HCT116 (cell line): ENCODE results near the gene PLEK2. TPM values are rescaled to one million over a fixed set of nuclear protein-coding genes. Genes with fewer than 3 reads are reported as not detected.

ENCODE experiments used
- ATAC-seq: fragments of 200-7000 bp; cut with Tn5 transposase; 2 replicates; pipeline ENCODE4 v1.9.1; 2020; ENCODE audit warnings: mild to moderate bottlenecking, moderate library complexity
- BruUV-seq: library from RNA; stranded (reverse); fragments of 400-500 nt; replicated peaks from 2 replicates; lab custom pipeline; 2021; lab: Mats Ljungman, UMichigan
- CTCF ChIA-PET: fragments of 300-600 bp; sonication (Branson Sonifier 250); formaldehyde crosslinking; loops from one replicate; lab custom pipeline; 2021; ENCODE audit warnings: antibody characterized with exemption; lab: Charles Lee
- POLR2A ChIA-PET: fragments of 300-600, 350-600 bp; sonication (Branson Sonifier 250); formaldehyde crosslinking; loops from one replicate; lab custom pipeline; 2021; ENCODE audit warnings: antibody characterized with exemption; lab: Charles Lee
- RAD21 ChIA-PET, 2 experiments: fragments of 300-600 bp; sonication (Branson Sonifier 250); formaldehyde crosslinking; loops; one replicate each; lab custom pipeline; 2023; ENCODE audit warnings: low total read pairs in 2 of 2; ENCODE audit not compliant: uncharacterized antibody in 2 of 2, unreplicated experiment in 2 of 2, low non-redundant PET in 1 of 2; lab: Charles Lee
- DNase-seq: peaks from one replicate; pipeline ENCODE4 v3.0.0-alpha.2; 2010; ENCODE audit warnings: low read depth, low spot score
- H2AFZ ChIP-seq: fragments of 200-600 bp; shearing (Covaris generic), sonication (generic); 2 replicates; pipeline ENCODE4 v1.6.1; 2017; ENCODE audit warnings: low read depth, mixed run types, mixed read lengths, antibody characterized with exemption, low read length; ENCODE audit not compliant: poor library complexity, severe bottlenecking
- H3K27ac ChIP-seq: 2 replicates; pipeline ENCODE4 v1.5.1; 2012; ENCODE audit warnings: low read depth, low read length
- H3K27me3 ChIP-seq: fragments of 200-600 bp; sonication (generic); 2 replicates; pipeline ENCODE4 v1.6.1; 2016; ENCODE audit warnings: mixed run types, low read length, mixed read lengths; ENCODE audit not compliant: insufficient read depth
- H3K36me3 ChIP-seq, 2 experiments: fragments of 200-500 bp in 1 of 2; fragments of 200-600 bp in 1 of 2; sonication (Bioruptor generic) in 1 of 2; sonication (generic) in 1 of 2; 2 replicates each; pipeline versions ENCODE4 v1.5.1 to v1.6.1; 2014 to 2016; ENCODE audit warnings: low read length in 2 of 2, inconsistent platforms in 1 of 2, mixed read lengths in 1 of 2, mixed run types in 1 of 2; ENCODE audit not compliant: insufficient read depth in 2 of 2, control insufficient read depth in 1 of 2
- H3K4me1 ChIP-seq, 2 experiments: fragments of 200-600 bp in 1 of 2; sonication (generic) in 1 of 2; 2 replicates each; pipeline versions ENCODE4 v1.5.1 to v1.6.1; 2012 to 2017; ENCODE audit warnings: low read length in 2 of 2, inconsistent platforms in 1 of 2, mild to moderate bottlenecking in 1 of 2, mixed read lengths in 1 of 2, mixed run types in 1 of 2, moderate library complexity in 1 of 2; ENCODE audit not compliant: insufficient read depth in 2 of 2, control insufficient read depth in 1 of 2
- H3K4me2 ChIP-seq: fragments of 200-600 bp; sonication (generic); 2 replicates; pipeline ENCODE4 v1.6.1; 2017; ENCODE audit warnings: mixed run types, low read length, mixed read lengths
- H3K4me3 ChIP-seq, 2 experiments: fragments of 200-600 bp in 1 of 2; sonication (generic) in 1 of 2; replicated peaks in 1 of 2; 2 replicates each; pipeline ENCODE4 v1.5.1; 2011 to 2016; ENCODE audit warnings: low read length in 2 of 2, control low read depth in 1 of 2, low read depth in 1 of 2, mild to moderate bottlenecking in 1 of 2, mixed read lengths in 1 of 2, mixed run types in 1 of 2
- H3K79me2 ChIP-seq: fragments of 200-600 bp; sonication (generic); 2 replicates; pipeline ENCODE4 v1.6.1; 2017; ENCODE audit warnings: mild to moderate bottlenecking, mixed run types, low read length, moderate library complexity, mixed read lengths; ENCODE audit not compliant: insufficient read depth
- H3K9ac ChIP-seq: fragments of 200-600 bp; sonication (generic); 2 replicates; pipeline ENCODE4 v1.6.1; 2016; ENCODE audit warnings: low read length, mixed read lengths
- H3K9me2 ChIP-seq: fragments of 200-600 bp; sonication (generic), shearing (Covaris generic); 2 replicates; pipeline ENCODE4 v1.6.1; 2017; ENCODE audit warnings: mixed run types, mild to moderate bottlenecking, moderate library complexity; ENCODE audit not compliant: insufficient read depth
- H3K9me3 ChIP-seq, 2 experiments: fragments of 200-500 bp in 1 of 2; fragments of 200-600 bp in 1 of 2; sonication (Bioruptor generic) in 1 of 2; sonication (generic) in 1 of 2; 2 replicates each; pipeline ENCODE4 v1.6.1; 2014 to 2017; ENCODE audit warnings: low read length in 2 of 2, mixed read lengths in 2 of 2, inconsistent platforms in 1 of 2, low read depth in 1 of 2, mild to moderate bottlenecking in 1 of 2, mixed run types in 1 of 2, moderate library complexity in 1 of 2; ENCODE audit not compliant: control insufficient read depth in 1 of 2, insufficient read depth in 1 of 2
- H4K20me1 ChIP-seq: fragments of 200-600 bp; sonication (generic), shearing (Covaris generic); 2 replicates; pipeline ENCODE4 v1.6.1; 2017; ENCODE audit warnings: mixed run types, mild to moderate bottlenecking, moderate library complexity; ENCODE audit not compliant: insufficient read depth
- CBX3 ChIP-seq: IDR thresholded peaks from 2 replicates; pipeline ENCODE4 v1.6.1; 2012; ENCODE audit warnings: low read depth
- CEBPB ChIP-seq: IDR thresholded peaks from 2 replicates; pipeline ENCODE4 v1.6.1; 2012; ENCODE audit warnings: low read depth
- EZH2 ChIP-seq: fragments of 200-600 bp; sonication (generic); IDR thresholded peaks from 2 replicates; pipeline ENCODE4 v1.6.1; 2017; ENCODE audit warnings: antibody characterized with exemption, mixed run types
- EZH2phosphoT487 ChIP-seq: fragments of 200-600 bp; IDR thresholded peaks from 2 replicates; pipeline ENCODE4 v1.6.1; 2018; ENCODE audit warnings: antibody characterized with exemption, borderline replicate concordance
- JUND ChIP-seq: IDR thresholded peaks from 2 replicates; pipeline ENCODE4 v1.6.1; 2012
- POLR2A ChIP-seq: IDR thresholded peaks from 2 replicates; pipeline ENCODE4 v1.7.0; 2011; ENCODE audit warnings: borderline replicate concordance; ENCODE audit not compliant: insufficient read depth, insufficient read length; ENCODE audit errors: extremely low read depth
- RAD21 ChIP-seq: IDR thresholded peaks from 2 replicates; pipeline ENCODE4 v1.6.1; 2012; ENCODE audit warnings: low read depth, mild to moderate bottlenecking
- SIN3A ChIP-seq: IDR thresholded peaks from 2 replicates; pipeline ENCODE4 v1.6.1; 2012; ENCODE audit warnings: low read depth
- SP1 ChIP-seq: IDR thresholded peaks from 2 replicates; pipeline ENCODE4 v1.6.1; 2012; ENCODE audit warnings: low read depth
- SRF ChIP-seq: IDR thresholded peaks from 2 replicates; pipeline ENCODE4 v1.6.1; 2012; ENCODE audit warnings: low read depth
- TCF7L2 ChIP-seq: IDR thresholded peaks from 2 replicates; pipeline ENCODE4 v1.7.0; 2011; ENCODE audit warnings: borderline replicate concordance, inconsistent platforms; ENCODE audit not compliant: insufficient read depth, insufficient read length; ENCODE audit errors: extremely low read depth
- YY1 ChIP-seq: IDR thresholded peaks from 2 replicates; pipeline ENCODE4 v1.6.1; 2011; ENCODE audit warnings: low read length, low read depth, moderate library complexity, mild to moderate bottlenecking; ENCODE audit not compliant: insufficient replicate concordance; ENCODE audit errors: extremely low read depth
- ZFX ChIP-seq: fragments of 450-650 bp; IDR thresholded peaks from 2 replicates; pipeline ENCODE4 v1.6.1; 2017
- ZNF274 ChIP-seq: fragments of 200-500 bp; sonication (Bioruptor generic); IDR thresholded peaks from 2 replicates; pipeline ENCODE4 v1.6.1; 2014; ENCODE audit warnings: mild to moderate bottlenecking, low read depth, low read length, inconsistent platforms
- intact Hi-C: fragments of 100-400 bp; cut with micrococcal nuclease; formaldehyde crosslinking; loops from 2 replicates; pipeline ENCODE4 v1.10.0; 2022
- total RNA-seq: library from RNA; stranded (reverse); gene quantifications from one replicate; pipeline ENCODE4 v1.2.1, GENCODE V29; 2021; ENCODE audit not compliant: unreplicated experiment
- TF ChIP-seq, protein P1 (sequence below): IDR thresholded peaks from 2 replicates; pipeline ENCODE4 v1.6.1; 2012
- TF ChIP-seq, protein P2 (sequence below): IDR thresholded peaks from 2 replicates; pipeline ENCODE4 v1.6.1; 2011; ENCODE audit warnings: mild to moderate bottlenecking, low read length, moderate library complexity; ENCODE audit not compliant: insufficient replicate concordance; ENCODE audit errors: extremely low read depth
- TF ChIP-seq, protein P3 (sequence below): IDR thresholded peaks from 2 replicates; pipeline ENCODE4 v1.6.1; 2012; ENCODE audit warnings: low read depth

PLEK2 gene
- total RNA-seq, 1 experiment from 2014 or later: 67.6 TPM

DNA sequence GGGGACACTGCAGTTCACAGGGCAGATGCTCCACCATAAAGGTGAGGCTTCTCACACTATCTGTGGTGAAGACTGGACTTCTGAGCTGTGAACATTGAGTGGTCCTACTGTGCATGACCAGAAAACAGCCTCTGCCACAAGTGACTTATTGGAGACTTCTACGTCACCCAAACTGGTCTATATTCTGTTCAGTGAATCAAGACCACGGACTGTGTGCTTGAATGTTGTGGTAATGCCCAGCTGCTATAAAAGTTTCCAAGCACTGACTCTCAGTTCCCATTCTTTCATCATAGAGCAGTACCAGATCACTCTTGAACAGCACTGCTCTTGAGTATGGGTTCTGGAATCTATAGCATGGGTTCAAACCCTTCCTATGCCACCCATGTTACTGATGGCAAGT, 4.8 kb upstream of the PLEK2 start:
- Histone ChIP-seq H3K4me1 (peaks cover 36 to 55% of the 10 kb centered on the region in 2 experiments), H3K4me2 (no peak overlapping the region)

More for the DNA sequence above, 4.8 kb upstream of the PLEK2 start:
- H3K9me3 ChIP-seq: no peaks in the 10 kb centered on the region
- H4K20me1 ChIP-seq: no peaks in the 10 kb centered on the region
- H3K9ac ChIP-seq: no peak overlapping the region
- no peaks in the 10 kb centered on the region for H3K27me3 ChIP-seq
- no peak for ATAC-seq
- H2AFZ ChIP-seq: no peak overlapping the region
- CTCF ChIA-PET: interaction anchor here (1.2 to 3.8 kb wide), 2 partner anchors 11 to 250 kb away, joined by 3 to 19 read pairs; no protein-coding TSS in a partner anchor
- H3K79me2 ChIP-seq: no peaks in the 10 kb centered on the region; the same call in 1 of the 2 replicates
- TF ChIP-seq POLR2A (no peak), EZH2 (no peak), SIN3A (no peak), TCF7L2 (no peak), CEBPB (no peak), SP1 (no peak), CBX3 (no peak), SRF (no peak), EZH2phosphoT487 (no peak), RAD21 (no peak), ZNF274 (no peak), JUND (no peak), ZFX (no peak), YY1 (no peak)
- TF ChIP-seq, protein P1, sequence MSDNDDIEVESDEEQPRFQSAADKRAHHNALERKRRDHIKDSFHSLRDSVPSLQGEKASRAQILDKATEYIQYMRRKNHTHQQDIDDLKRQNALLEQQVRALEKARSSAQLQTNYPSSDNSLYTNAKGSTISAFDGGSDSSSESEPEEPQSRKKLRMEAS: no peak
- TF ChIP-seq, protein P2, sequence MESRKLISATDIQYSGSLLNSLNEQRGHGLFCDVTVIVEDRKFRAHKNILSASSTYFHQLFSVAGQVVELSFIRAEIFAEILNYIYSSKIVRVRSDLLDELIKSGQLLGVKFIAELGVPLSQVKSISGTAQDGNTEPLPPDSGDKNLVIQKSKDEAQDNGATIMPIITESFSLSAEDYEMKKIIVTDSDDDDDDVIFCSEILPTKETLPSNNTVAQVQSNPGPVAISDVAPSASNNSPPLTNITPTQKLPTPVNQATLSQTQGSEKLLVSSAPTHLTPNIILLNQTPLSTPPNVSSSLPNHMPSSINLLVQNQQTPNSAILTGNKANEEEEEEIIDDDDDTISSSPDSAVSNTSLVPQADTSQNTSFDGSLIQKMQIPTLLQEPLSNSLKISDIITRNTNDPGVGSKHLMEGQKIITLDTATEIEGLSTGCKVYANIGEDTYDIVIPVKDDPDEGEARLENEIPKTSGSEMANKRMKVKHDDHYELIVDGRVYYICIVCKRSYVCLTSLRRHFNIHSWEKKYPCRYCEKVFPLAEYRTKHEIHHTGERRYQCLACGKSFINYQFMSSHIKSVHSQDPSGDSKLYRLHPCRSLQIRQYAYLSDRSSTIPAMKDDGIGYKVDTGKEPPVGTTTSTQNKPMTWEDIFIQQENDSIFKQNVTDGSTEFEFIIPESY: no peak
- TF ChIP-seq, protein P3, sequence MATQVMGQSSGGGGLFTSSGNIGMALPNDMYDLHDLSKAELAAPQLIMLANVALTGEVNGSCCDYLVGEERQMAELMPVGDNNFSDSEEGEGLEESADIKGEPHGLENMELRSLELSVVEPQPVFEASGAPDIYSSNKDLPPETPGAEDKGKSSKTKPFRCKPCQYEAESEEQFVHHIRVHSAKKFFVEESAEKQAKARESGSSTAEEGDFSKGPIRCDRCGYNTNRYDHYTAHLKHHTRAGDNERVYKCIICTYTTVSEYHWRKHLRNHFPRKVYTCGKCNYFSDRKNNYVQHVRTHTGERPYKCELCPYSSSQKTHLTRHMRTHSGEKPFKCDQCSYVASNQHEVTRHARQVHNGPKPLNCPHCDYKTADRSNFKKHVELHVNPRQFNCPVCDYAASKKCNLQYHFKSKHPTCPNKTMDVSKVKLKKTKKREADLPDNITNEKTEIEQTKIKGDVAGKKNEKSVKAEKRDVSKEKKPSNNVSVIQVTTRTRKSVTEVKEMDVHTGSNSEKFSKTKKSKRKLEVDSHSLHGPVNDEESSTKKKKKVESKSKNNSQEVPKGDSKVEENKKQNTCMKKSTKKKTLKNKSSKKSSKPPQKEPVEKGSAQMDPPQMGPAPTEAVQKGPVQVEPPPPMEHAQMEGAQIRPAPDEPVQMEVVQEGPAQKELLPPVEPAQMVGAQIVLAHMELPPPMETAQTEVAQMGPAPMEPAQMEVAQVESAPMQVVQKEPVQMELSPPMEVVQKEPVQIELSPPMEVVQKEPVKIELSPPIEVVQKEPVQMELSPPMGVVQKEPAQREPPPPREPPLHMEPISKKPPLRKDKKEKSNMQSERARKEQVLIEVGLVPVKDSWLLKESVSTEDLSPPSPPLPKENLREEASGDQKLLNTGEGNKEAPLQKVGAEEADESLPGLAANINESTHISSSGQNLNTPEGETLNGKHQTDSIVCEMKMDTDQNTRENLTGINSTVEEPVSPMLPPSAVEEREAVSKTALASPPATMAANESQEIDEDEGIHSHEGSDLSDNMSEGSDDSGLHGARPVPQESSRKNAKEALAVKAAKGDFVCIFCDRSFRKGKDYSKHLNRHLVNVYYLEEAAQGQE: no peak
- H3K36me3 ChIP-seq: no peaks in the 10 kb centered on the region
- no TSS peak for BruUV-seq
- no peak overlapping the region for H3K4me3 ChIP-seq
- H3K9me2 ChIP-seq: no peaks in the 10 kb centered on the region
- intact Hi-C loops: no loop called here
- RAD21 ChIA-PET: no interaction called here
- POLR2A ChIA-PET: no interaction called here
- H3K27ac ChIP-seq: no peak overlapping the region
- no peak for DNase-seq
